GM21529 (cell line): ENCODE measurements around the gene UNC119B.
"Not testable (repeated sequence)": the region's sequence is repeated elsewhere in the genome, so short reads cannot be mapped to it uniquely, and the experiment has no call there.

Experiments
- ATAC-seq: cut with Tn5 transposase; IDR thresholded peaks from one replicate; pipeline ENCODE4 v1.9.1; 2021; ENCODE audit not compliant: unreplicated experiment

Gene UNC119B

GRCh38 chr12:120710031-120710804 lies at the start of gene UNC119B:
TSS of gene UNC119B (plus strand) at chr12:120710458. CDS start at chr12:120710475, 17 bp downstream.
- peak; percentile 61 for ATAC-seq

- no peak for ATAC-seq
Observed at GRCh38 chr12:120661432-120661831, 48.8 kb upstream of the UNC119B start.

DNA sequence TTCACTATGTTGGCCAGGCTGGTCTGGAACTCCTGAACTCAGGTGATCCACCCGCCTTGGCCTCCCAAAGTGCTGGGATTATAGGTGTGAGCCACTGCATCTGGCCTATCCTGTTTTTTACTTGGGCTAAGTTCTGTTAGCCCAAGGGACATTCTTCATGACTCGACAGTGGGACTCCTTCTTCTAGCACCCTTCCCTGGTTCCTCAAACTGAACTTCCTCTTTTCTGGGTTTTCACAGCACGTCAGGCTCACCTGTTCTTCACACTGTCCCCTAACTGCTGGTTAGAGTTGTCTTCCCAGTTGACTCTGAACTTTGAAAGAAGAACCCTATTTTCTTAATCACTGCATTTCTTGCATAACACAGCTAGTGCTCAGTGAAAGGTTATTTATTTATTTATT lies 47.4 kb upstream of the UNC119B start:
- peak; percentile 56 for ATAC-seq

- ATAC-seq, result no peak
Observed at GRCh38 chr12:120663741-120664140, 46.5 kb upstream of the UNC119B start.

DNA sequence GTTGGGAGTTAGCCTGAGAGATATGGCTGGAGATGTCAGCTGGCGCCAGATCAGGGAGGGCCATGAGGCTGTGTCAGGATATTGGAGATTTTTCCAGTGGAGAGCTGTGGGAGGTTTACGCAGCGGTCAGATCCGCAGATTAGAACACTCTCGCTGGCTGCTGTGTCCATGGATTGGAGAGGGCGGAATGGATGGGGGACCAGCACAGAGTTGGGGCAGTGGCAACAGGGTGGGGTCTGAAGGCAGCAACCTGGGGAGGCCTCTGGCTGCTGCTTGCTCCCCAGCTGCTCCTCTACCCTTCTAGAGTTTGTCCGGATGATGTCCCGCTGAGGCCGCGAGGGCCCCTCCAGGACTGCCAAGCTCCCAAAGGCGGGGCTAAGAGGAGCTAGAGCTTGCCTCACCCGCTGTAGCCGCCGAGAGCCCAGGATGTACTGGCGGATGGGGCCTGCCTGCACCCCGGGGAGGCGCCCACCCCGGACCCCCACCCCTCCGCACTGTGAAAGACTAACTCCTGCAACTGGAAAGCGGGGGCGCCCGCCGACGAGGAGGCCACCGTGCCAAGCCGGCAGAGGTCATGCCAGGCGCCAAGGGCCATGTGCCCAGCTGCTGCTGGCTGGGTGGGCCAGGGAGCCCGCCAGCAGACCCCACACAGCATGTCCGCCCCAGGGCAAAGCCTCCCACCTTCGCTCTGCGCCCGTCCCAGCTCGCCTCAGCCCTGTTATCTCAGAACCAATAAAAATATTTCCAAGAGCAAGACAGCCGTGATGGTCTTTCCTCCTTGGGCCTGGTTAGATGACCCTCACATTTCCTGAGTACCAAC lies 43.5 kb upstream of the UNC119B start:
- ATAC-seq, result no peak

DNA sequence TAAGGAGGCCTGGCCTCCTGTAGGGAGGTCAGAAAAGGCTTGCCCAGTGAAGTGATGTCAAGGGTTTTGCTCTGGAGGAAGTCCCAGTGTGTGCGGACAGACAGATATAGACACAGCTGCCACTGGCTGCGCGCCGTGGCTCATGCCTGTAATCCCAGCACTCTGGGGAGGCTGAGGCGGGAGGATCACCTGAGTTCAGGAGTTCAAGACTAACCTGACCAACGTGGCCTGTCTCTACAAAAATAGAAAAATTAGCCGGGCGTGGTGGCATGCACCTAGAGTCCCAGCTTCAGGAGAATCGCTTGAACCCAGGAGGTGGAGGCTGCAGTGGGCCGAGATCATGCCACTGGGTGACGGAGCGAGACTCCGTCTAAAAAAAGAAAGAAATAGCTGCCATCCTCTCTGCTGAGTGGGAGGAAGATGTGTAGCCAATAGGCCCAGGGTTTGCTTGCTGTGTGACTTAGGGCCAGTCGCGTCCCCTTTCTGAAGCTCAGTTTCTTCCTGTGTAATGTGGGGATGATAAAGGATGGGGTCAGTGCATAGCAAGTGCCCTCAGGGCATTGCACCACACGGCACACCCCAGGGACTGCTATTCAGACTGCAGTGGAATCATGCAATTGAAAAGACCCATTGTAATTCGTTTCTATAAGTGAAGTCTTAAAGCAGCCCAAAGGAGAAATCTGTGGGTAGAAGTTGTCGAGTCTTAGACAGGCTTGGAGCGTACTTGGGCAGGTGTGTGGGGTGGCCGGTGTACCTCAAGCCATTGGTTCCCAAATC lies 42.0 kb upstream of the UNC119B start:
- ATAC-seq, result no peak

- peak; percentile 52 for ATAC-seq
Observed at GRCh38 chr12:120668868-120669840, 41.1 kb upstream of the UNC119B start.

GRCh38 chr12:120670237-120670636 lies 40.0 kb upstream of the UNC119B start:
- ATAC-seq, result not testable (repeated sequence)

DNA sequence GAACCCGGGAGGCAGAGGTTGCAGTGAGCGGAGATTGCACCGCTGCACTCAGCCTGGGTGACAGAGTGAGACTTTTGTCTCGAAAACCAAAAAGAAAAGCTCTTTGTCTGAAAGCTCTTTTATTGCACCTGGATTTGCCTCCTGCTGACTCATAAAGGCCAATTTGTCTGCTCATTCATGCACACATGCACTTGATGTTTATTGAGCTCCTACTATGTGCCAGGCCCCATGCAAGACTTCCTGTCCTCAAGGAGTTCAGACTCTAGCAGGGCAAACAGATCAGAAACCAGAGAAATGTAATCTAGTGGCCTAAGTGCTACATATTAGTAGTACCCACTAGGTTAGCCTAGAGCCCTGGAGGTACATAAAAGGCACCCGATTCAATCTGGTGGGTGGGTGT lies 39.6 kb upstream of the UNC119B start:
- ATAC-seq, result no peak

DNA sequence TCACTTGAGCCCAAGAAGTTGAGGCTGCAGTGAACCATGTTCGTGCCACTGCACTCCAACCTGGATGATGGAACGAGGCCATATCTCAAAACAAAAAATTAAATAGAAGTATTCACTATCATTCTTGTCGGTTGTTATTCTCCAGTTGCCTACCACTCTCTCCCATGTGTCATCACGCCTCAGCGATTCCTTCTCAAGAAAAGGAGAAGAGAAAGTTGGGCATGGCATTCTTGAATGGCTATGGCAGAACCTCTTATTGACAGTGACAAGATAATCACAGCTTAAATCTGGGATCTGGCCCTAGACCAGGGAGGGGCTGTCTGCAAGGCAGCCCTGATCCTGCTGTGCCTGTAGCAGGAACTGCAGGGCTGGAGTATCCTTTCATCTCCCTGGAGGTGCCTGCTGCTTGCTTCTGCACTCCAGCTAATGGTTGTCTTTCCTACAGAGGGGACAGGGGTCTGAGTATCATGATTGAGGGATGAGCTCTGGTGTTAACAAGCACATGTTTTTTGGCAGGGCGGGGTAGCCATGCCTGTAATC lies 36.1 kb upstream of the UNC119B start:
- no peak for ATAC-seq

- peak; percentile 58 for ATAC-seq
Observed at GRCh38 chr12:120677765-120678473, 32.3 kb upstream of the UNC119B start.

GRCh38 chr12:120678572-120678971 lies 31.7 kb upstream of the UNC119B start:
- ATAC-seq, result peak; percentile 8

- ATAC-seq, result no peak
Observed at GRCh38 chr12:120680165-120680738, 30.0 kb upstream of the UNC119B start.

- ATAC-seq, result no peak
Observed at GRCh38 chr12:120684523-120684932, 25.7 kb upstream of the UNC119B start.

DNA sequence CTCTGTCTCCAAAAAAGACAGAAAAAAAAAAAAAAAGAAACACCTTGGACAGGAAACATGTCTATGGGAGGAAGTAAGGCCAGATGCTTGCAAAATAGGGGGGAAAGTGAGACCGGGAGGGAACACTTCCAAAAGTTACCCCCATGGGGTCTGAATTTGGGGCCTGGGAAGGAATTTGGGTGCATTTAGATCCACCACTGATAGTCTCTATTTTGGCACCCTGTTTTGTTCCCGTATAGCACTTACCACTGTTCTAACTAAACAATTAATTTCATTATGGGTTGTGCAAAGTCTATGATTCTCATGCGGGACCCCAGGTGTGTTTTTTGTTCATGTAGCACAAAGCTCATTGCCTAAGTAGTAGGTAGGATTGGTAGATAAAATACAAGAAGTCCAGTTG lies 24.7 kb upstream of the UNC119B start:
- ATAC-seq, result no peak

DNA sequence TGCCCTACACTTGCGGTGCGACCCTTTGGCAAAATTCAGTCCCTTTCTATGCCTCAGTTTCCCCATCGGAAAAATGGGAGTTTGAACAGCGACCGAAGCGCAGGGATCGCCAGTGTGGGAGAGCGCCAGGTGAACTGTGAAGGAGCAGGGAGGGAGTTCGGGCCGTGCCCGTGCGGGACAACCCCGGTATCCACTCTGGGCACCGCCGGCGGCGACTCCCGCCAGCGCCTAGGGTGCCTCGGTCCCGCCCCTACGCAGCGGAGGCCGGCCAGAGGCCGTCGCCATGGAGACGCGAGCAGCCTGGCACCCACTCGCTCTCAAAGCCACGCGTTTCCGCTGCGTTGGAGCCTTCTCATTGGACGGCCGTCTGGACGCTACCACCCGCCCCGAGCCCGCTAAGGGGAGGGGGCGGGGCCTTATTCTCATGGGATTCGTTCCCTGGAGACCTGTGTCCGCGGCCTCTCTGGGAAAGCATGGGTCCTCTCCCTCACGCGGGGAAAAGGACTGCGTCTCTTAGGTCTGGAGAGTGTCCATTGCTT lies 24.0 kb upstream of the UNC119B start:
- ATAC-seq, result peak; percentile 69

DNA sequence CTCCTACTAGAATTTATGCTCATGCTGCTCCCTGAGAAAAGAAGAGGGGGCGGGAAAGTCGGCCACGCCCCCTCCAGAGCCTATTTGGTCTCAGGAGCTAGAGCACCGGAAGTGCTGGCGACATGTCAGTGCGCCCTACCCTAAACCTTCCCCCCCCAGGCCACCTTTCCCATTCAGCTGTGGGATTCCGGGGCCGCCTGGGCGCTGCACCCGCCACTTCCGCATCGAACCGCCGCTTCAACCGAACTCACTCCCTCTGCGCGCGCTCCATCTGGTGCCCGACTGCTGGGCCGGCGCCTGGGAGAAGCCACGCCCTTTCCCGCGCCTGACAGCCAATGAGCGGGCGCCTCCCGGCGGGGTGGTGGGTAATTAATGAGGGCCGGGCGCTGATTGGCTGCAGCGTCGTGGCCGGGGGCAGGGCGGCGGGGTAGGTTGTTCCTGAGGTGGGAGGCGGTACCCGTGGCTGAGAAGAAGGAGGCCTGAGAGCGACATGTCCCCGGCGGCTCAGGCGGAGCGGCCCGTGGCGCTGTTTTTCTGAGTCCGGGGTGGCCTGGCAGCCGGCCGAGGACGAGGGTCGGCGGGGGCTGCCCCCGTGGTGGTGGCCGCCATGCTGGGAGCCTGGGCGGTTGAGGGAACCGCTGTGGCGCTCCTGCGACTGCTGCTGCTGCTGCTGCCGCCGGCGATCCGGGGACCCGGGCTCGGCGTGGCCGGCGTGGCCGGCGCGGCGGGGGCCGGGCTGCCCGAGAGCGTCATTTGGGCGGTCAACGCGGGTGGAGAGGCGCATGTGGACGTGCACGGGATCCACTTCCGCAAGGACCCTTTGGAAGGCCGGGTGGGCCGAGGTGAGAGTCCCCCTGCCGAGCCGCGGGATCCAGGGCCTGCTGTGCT lies 23.3 kb upstream of the UNC119B start, which contains the start of gene MLEC:
TSS of gene MLEC (plus strand) at position 460 of the 888 bp plus-strand sequence. CDS start at position 608, 148 bp downstream.
- ATAC-seq, result peak; percentile 62
